ENCODE data around the gene MAFG. TPM values are rescaled to one million over a fixed set of nuclear protein-coding genes. Genes with fewer than 3 reads are reported as not detected.

MAFG gene
- total and polyA plus RNA-seq, 2 of the 13 experiments (the other 11 are each of a cell fraction or from before 2014, with no cell fraction given), result 14.5 to 20.0 TPM

DNA sequence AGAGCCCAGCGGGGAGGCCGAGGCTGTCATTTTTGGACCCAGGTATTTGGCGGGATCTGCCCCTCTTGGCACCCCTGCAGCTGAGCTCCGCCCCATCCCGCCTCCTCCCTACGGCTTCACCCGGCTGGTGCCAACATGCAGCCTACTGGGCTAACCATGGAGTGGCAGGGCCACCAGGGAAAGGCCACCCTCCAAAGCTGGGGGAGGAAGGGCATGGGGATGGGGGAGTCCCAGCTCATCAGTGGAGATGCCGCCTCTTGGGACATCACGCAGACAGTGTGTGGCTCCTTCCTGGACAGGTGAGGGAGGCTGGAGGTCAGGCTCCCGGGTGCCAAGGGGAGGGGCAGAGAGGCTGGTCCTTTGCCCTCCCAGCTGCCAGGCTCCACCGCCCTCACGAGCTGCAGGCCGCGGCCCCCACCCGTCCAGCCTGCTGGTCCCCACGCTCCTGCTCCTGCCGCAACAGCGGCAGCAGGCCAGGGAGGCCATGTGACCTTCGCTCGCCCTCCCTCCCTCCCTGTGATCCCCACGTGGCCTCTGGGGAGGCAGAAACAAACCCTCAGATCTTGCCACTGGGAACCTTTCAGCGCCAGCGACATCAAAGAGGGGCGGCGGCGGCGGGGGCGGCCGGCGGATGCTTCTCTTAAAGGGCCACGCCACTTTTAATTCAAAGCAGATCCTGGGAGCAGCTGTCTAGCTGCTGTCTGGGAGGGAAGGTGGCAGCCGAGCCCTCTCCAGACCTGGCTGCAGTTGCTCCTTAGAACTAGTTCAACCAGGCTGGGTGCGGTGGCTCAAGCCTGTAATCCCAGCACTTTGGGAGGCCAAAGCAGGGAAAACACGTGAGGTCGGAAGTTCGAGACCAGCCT is 40.2 kb upstream of the MAFG start (continued):
- TF ChIP-seq FOXP4 (CRISPR knock-in tag; IDR thresholded peaks at IDR 0.05), result peak; percentile 95
- TF ChIP-seq BCL6 (CRISPR knock-in tag; IDR thresholded peaks at IDR 0.05), result peak; percentile 78
- TF ChIP-seq ZNF253 (CRISPR knock-in tag; IDR thresholded peaks at IDR 0.05; ENCODE audit: borderline replicate concordance), result 0 out of 2 replicates have a peak, but pooled peaks have one; percentile 33
- TF ChIP-seq RXRA (CRISPR knock-in tag; IDR thresholded peaks at IDR 0.05), result peak; percentile 96
- TF ChIP-seq, protein P1, sequence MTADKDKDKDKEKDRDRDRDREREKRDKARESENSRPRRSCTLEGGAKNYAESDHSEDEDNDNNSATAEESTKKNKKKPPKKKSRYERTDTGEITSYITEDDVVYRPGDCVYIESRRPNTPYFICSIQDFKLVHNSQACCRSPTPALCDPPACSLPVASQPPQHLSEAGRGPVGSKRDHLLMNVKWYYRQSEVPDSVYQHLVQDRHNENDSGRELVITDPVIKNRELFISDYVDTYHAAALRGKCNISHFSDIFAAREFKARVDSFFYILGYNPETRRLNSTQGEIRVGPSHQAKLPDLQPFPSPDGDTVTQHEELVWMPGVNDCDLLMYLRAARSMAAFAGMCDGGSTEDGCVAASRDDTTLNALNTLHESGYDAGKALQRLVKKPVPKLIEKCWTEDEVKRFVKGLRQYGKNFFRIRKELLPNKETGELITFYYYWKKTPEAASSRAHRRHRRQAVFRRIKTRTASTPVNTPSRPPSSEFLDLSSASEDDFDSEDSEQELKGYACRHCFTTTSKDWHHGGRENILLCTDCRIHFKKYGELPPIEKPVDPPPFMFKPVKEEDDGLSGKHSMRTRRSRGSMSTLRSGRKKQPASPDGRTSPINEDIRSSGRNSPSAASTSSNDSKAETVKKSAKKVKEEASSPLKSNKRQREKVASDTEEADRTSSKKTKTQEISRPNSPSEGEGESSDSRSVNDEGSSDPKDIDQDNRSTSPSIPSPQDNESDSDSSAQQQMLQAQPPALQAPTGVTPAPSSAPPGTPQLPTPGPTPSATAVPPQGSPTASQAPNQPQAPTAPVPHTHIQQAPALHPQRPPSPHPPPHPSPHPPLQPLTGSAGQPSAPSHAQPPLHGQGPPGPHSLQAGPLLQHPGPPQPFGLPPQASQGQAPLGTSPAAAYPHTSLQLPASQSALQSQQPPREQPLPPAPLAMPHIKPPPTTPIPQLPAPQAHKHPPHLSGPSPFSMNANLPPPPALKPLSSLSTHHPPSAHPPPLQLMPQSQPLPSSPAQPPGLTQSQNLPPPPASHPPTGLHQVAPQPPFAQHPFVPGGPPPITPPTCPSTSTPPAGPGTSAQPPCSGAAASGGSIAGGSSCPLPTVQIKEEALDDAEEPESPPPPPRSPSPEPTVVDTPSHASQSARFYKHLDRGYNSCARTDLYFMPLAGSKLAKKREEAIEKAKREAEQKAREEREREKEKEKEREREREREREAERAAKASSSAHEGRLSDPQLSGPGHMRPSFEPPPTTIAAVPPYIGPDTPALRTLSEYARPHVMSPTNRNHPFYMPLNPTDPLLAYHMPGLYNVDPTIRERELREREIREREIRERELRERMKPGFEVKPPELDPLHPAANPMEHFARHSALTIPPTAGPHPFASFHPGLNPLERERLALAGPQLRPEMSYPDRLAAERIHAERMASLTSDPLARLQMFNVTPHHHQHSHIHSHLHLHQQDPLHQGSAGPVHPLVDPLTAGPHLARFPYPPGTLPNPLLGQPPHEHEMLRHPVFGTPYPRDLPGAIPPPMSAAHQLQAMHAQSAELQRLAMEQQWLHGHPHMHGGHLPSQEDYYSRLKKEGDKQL (CRISPR knock-in tag; IDR thresholded peaks at IDR 0.05; ENCODE audit: low read depth), result no peak; the same call in none of the 2 replicates
- peak; percentile 95 for TF ChIP-seq HIVEP1 (CRISPR knock-in tag; IDR thresholded peaks at IDR 0.05)
- TF ChIP-seq MTA3 (CRISPR knock-in tag; IDR thresholded peaks at IDR 0.05), result no peak
- TF ChIP-seq MTA1 (CRISPR knock-in tag; IDR thresholded peaks at IDR 0.05; ENCODE audit: borderline replicate concordance), result peak; percentile 96
- peak; percentile 90; the same call in 1 of the 2 replicates for TF ChIP-seq ZNF792 (CRISPR knock-in tag; IDR thresholded peaks at IDR 0.05)
- peak; percentile 96 for TF ChIP-seq HOXA5 (CRISPR knock-in tag; IDR thresholded peaks at IDR 0.05)
- TF ChIP-seq, protein P2, sequence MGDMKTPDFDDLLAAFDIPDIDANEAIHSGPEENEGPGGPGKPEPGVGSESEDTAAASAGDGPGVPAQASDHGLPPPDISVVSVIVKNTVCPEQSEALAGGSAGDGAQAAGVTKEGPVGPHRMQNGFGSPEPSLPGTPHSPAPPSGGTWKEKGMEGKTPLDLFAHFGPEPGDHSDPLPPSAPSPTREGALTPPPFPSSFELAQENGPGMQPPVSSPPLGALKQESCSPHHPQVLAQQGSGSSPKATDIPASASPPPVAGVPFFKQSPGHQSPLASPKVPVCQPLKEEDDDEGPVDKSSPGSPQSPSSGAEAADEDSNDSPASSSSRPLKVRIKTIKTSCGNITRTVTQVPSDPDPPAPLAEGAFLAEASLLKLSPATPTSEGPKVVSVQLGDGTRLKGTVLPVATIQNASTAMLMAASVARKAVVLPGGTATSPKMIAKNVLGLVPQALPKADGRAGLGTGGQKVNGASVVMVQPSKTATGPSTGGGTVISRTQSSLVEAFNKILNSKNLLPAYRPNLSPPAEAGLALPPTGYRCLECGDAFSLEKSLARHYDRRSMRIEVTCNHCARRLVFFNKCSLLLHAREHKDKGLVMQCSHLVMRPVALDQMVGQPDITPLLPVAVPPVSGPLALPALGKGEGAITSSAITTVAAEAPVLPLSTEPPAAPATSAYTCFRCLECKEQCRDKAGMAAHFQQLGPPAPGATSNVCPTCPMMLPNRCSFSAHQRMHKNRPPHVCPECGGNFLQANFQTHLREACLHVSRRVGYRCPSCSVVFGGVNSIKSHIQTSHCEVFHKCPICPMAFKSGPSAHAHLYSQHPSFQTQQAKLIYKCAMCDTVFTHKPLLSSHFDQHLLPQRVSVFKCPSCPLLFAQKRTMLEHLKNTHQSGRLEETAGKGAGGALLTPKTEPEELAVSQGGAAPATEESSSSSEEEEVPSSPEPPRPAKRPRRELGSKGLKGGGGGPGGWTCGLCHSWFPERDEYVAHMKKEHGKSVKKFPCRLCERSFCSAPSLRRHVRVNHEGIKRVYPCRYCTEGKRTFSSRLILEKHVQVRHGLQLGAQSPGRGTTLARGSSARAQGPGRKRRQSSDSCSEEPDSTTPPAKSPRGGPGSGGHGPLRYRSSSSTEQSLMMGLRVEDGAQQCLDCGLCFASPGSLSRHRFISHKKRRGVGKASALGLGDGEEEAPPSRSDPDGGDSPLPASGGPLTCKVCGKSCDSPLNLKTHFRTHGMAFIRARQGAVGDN (CRISPR knock-in tag; IDR thresholded peaks at IDR 0.05), result peak; percentile 95

All from HepG2 (cell line).